GM12865 (cell line): ENCODE data around the gene PTPN23.
A peak's percentile ranks its signal among the peaks of the same experiment; 100 is the strongest.
"Not testable (repeated sequence)": the region's sequence is repeated elsewhere in the genome, so short reads cannot be mapped to it uniquely, and the experiment has no call there.

Experiments
- DNase-seq: peaks from one replicate; pipeline ENCODE4 v3.0.0; 2010; ENCODE audit warnings: low read depth
- H3K4me3 ChIP-seq: 2 replicates; pipeline ENCODE4 v1.5.1; 2011; ENCODE audit warnings: mild to moderate bottlenecking, low read depth, low read length, control low read depth
- CTCF ChIP-seq: IDR thresholded peaks from 2 replicates; pipeline ENCODE4 v1.5.1; 2011; ENCODE audit warnings: low read length, control low read depth, low read depth, inconsistent platforms; ENCODE audit not compliant: insufficient read depth; ENCODE audit errors: missing control alignments

The PTPN23 gene

GRCh38 chr3:47359323-47359722 is 21.5 kb upstream of the PTPN23 start:
- DNase-seq = no peak
- TF ChIP-seq CTCF = no peak

GRCh38 chr3:47360110-47360517 is 20.7 kb upstream of the PTPN23 start:
- H3K4me3 ChIP-seq, DNase-seq: not testable (repeated sequence)

More at GRCh38 chr3:47359323-47359722, 21.5 kb upstream of the PTPN23 start:
- H3K4me3 ChIP-seq = no peak overlapping the region

GRCh38 chr3:47362701-47363100 is 18.1 kb upstream of the PTPN23 start:
- DNase-seq = peak; percentile 28
- TF ChIP-seq CTCF = no peak
- no peak overlapping the region for H3K4me3 ChIP-seq

GRCh38 chr3:47365213-47366153 is 15.3 kb upstream of the PTPN23 start:
- no peak overlapping the region for H3K4me3 ChIP-seq
- DNase-seq = no peak
- TF ChIP-seq CTCF = no peak

- DNase-seq = no peak
- no peak overlapping the region for H3K4me3 ChIP-seq
- TF ChIP-seq CTCF = no peak
These were observed 14.0 kb upstream of the PTPN23 start for GRCh38 chr3:47366833-47367232.

GRCh38 chr3:47367631-47368030 is 13.2 kb upstream of the PTPN23 start:
- no peak for TF ChIP-seq CTCF
- no peak for DNase-seq
- no peak overlapping the region for H3K4me3 ChIP-seq

- DNase-seq, H3K4me3 ChIP-seq: not testable (repeated sequence)
These were observed 10.8 kb upstream of the PTPN23 start for GRCh38 chr3:47370020-47370419.

GRCh38 chr3:47370887-47371697 is 9.7 kb upstream of the PTPN23 start:
- DNase-seq = peak; percentile 53
- no peak overlapping the region for H3K4me3 ChIP-seq
- TF ChIP-seq CTCF = peak; percentile 37
